Loucy (cell line): ENCODE data around the gene TLL1.

Experiments used
- H2AFZ ChIP-seq: fragments of 200-600 bp; sonication (generic); 2 replicates; pipeline ENCODE4 v1.6.0; 2016; ENCODE audit warnings: antibody characterized with exemption, mild to moderate bottlenecking, low read length, moderate library complexity
- H3F3A ChIP-seq: fragments of 200-600 bp; 2 replicates; pipeline ENCODE4 v1.6.0; 2016; ENCODE audit warnings: antibody characterized with exemption, low read depth, mild to moderate bottlenecking
- H3K27me3 ChIP-seq: fragments of 200-600 bp; sonication (generic); 2 replicates; pipeline ENCODE4 v1.6.1; 2014; ENCODE audit warnings: low read length, mild to moderate bottlenecking; ENCODE audit not compliant: insufficient read depth, poor library complexity, severe bottlenecking
- H3K36me3 ChIP-seq: fragments of 200-600 bp; sonication (generic); 2 replicates; pipeline ENCODE4 v1.6.1; 2016; ENCODE audit warnings: low read length; ENCODE audit not compliant: insufficient read depth
- H3K4me1 ChIP-seq: fragments of 200-600 bp; sonication (generic); 2 replicates; pipeline ENCODE4 v1.5.1; 2014; ENCODE audit warnings: low read length, mild to moderate bottlenecking; ENCODE audit not compliant: insufficient read depth, poor library complexity, severe bottlenecking
- H3K4me2 ChIP-seq: fragments of 200-600 bp; sonication (generic); 2 replicates; pipeline ENCODE4 v1.6.0; 2014; ENCODE audit warnings: antibody characterized with exemption, low read length, low read depth, mild to moderate bottlenecking; ENCODE audit not compliant: poor library complexity, severe bottlenecking
- H3K4me3 ChIP-seq: fragments of 200-600 bp; sonication (generic); 2 replicates; pipeline ENCODE4 v1.5.1; 2014; ENCODE audit warnings: low read length, mild to moderate bottlenecking, mixed read lengths; ENCODE audit not compliant: poor library complexity, severe bottlenecking
- H3K79me2 ChIP-seq: fragments of 200-600 bp; sonication (generic); 2 replicates; pipeline ENCODE4 v1.6.1; 2014; ENCODE audit warnings: low read length; ENCODE audit not compliant: insufficient read depth
- H3K9ac ChIP-seq: fragments of 200-600 bp; sonication (generic); 2 replicates; pipeline ENCODE4 v1.6.0; 2014; ENCODE audit warnings: mild to moderate bottlenecking, low read depth, low read length, moderate library complexity; ENCODE audit not compliant: poor library complexity, severe bottlenecking
- H3K9me2 ChIP-seq: fragments of 200-600 bp; sonication (generic); replicated peaks from 2 replicates; pipeline ENCODE4 v1.6.1; 2016; ENCODE audit warnings: low read depth, low read length, mixed read lengths
- H3K9me3 ChIP-seq: fragments of 200-600 bp; sonication (generic); 2 replicates; pipeline ENCODE4 v1.6.1; 2014; ENCODE audit warnings: mild to moderate bottlenecking, antibody characterized with exemption, low read length, low read depth; ENCODE audit not compliant: insufficient read depth
- H4K20me1 ChIP-seq: fragments of 200-600 bp; sonication (generic); 2 replicates; pipeline ENCODE4 v1.6.0; 2014; ENCODE audit warnings: antibody characterized with exemption, low read length, mild to moderate bottlenecking; ENCODE audit not compliant: insufficient read depth, poor library complexity, severe bottlenecking
- EZH2phosphoT487 ChIP-seq: fragments of 200-600 bp; IDR thresholded peaks from 2 replicates; pipeline ENCODE4 v1.6.1; 2018; ENCODE audit warnings: antibody characterized with exemption, mild to moderate bottlenecking, moderate library complexity, borderline replicate concordance
- TF ChIP-seq, protein P1 (sequence below): fragments of 200-600 bp; sonication (generic); conservative IDR thresholded peaks from 2 replicates; pipeline ENCODE4 v1.5.1; 2014; ENCODE audit warnings: mild to moderate bottlenecking, antibody characterized with exemption, low read length

TLL1 gene

DNA sequence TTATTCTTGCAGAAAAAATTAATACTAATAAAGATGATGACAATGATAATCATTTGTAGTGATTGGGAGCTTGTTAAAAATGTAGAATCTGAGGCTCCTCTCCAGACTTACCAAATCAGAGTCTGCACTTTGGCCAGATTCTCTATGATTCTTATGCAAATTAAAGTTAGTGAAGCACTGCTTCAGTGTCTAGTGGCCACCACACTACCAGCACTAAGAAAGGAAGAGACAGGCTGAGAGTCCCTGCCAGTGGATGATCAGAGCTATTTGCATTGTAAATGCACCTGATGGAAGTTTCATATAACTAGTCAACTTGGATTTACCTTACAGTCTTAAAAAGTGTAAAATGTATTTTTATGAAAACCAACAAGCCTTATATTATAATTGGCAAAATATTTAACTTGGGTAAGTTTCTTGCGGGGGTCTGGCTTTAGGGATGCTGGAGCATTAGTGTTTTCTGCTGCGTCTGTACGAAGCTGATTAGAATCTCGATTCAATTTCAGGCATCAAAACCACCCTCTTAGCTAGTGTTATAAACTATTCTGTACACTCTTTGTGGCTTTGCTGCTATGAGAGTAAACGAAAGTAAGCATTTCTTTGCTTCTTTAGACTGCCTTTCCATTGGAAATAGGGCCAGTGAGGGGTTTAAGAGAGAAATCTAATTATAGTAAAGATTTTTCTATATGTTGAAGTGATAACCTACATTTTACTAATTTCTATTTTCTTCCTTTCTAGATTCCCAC lies 114.1 kb downstream of the TLL1 start:
- no peaks in the 10 kb centered on the region for H4K20me1 ChIP-seq
- no peaks in the 10 kb centered on the region for H3K9me2 ChIP-seq
- no peaks in the 10 kb centered on the region for H3K36me3 ChIP-seq
- no peaks in the 10 kb centered on the region for H3K9me3 ChIP-seq
- peaks cover 2% of the 10 kb centered on the region; the same call in 1 of the 2 replicates for H3F3A ChIP-seq
- peak overlapping the region; percentile 14 for H2AFZ ChIP-seq
- H3K9ac ChIP-seq: peak overlapping the region; percentile 57
- H3K4me2 ChIP-seq: peak overlapping the region; percentile 72
- TF ChIP-seq, protein P1, sequence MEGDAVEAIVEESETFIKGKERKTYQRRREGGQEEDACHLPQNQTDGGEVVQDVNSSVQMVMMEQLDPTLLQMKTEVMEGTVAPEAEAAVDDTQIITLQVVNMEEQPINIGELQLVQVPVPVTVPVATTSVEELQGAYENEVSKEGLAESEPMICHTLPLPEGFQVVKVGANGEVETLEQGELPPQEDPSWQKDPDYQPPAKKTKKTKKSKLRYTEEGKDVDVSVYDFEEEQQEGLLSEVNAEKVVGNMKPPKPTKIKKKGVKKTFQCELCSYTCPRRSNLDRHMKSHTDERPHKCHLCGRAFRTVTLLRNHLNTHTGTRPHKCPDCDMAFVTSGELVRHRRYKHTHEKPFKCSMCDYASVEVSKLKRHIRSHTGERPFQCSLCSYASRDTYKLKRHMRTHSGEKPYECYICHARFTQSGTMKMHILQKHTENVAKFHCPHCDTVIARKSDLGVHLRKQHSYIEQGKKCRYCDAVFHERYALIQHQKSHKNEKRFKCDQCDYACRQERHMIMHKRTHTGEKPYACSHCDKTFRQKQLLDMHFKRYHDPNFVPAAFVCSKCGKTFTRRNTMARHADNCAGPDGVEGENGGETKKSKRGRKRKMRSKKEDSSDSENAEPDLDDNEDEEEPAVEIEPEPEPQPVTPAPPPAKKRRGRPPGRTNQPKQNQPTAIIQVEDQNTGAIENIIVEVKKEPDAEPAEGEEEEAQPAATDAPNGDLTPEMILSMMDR: no peak
- TF ChIP-seq EZH2phosphoT487: no peak
- H3K27me3 ChIP-seq: no peaks in the 10 kb centered on the region
- no peaks in the 10 kb centered on the region for H3K79me2 ChIP-seq
- H3K4me1 ChIP-seq: peaks cover 18% of the 10 kb centered on the region
- peak overlapping the region; percentile 64 for H3K4me3 ChIP-seq

DNA sequence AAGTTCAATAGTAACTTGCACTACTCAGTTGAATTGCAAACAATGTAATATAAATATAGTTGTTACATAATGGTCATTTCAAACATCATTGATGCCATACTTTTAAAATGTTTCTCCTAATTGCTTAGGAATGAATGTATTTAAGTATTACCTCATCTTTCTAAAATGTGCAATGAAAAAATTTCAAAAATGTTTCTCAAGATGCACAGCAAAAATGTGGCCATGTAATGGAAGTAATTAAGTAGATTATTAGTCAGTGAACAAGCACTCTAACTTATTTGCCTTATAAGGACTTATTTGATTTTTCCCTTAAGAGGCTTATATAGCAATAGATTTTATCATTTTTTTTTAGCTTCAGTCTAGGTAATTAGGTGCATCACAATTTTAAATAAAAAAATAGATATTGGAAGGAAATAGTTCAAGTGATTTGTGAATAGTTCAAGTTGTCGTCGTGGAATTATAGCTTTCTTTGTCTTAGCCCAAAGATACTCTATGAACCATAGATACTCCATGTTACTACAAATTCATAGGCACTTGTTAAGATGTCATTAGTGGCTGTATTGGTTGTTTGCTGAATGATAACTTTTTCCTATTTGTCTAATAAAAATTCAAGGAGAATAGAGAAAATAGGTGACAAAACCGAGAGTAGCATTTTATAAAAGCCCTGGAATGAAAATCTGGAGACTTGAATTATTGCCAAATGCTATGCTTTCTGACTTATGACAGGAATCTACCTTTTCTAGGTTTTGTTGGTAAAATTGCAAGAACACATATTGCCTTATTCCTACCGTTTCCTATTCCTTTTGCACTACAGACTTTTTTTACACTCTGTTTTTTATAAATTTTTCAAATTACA lies 118.5 kb downstream of the TLL1 start:
- Histone ChIP-seq H3K4me2 (no peak overlapping the region), H3K27me3 (no peaks in the 10 kb centered on the region), H3K9me2 (no peaks in the 10 kb centered on the region), H3K79me2 (no peaks in the 10 kb centered on the region), H3K9ac (no peak overlapping the region), H3K9me3 (no peaks in the 10 kb centered on the region), H3K36me3 (no peaks in the 10 kb centered on the region), H2AFZ (no peak overlapping the region), H4K20me1 (no peaks in the 10 kb centered on the region), H3F3A (peaks cover 16% of the 10 kb centered on the region), H3K4me1 (peaks cover 46% of the 10 kb centered on the region), H3K4me3 (no peak overlapping the region)
- TF ChIP-seq EZH2phosphoT487: no peak
- TF ChIP-seq, protein P1: no peak

GRCh38 chr4:165992283-165992682 lies 119.2 kb downstream of the TLL1 start:
- Histone ChIP-seq H4K20me1 (no peaks in the 10 kb centered on the region), H2AFZ (no peak overlapping the region), H3K27me3 (no peaks in the 10 kb centered on the region), H3K9me3 (no peaks in the 10 kb centered on the region), H3K36me3 (no peaks in the 10 kb centered on the region), H3K4me1 (peaks cover 43% of the 10 kb centered on the region), H3K4me3 (no peak overlapping the region), H3K9ac (no peak overlapping the region), H3K9me2 (no peaks in the 10 kb centered on the region), H3K4me2 (no peak overlapping the region), H3F3A (peaks cover 13% of the 10 kb centered on the region), H3K79me2 (no peaks in the 10 kb centered on the region)
- TF ChIP-seq, protein P1: no peak
- TF ChIP-seq EZH2phosphoT487: no peak
